HFF-Myc (cell line): ENCODE data around the gene PPFIA2.

Experiments used
- DNase-seq: peaks from one replicate; pipeline ENCODE4 v3.0.0-alpha.2; 2011; ENCODE audit warnings: low read depth; ENCODE audit errors: extremely low read depth
- H3K4me3 ChIP-seq: replicated peaks from 2 replicates; pipeline ENCODE4 v1.5.1; 2011; ENCODE audit warnings: low read depth, mild to moderate bottlenecking, control low read depth, low read length
- TF ChIP-seq, protein P1 (sequence below): IDR thresholded peaks from 2 replicates; pipeline ENCODE4 v1.5.1; 2012; ENCODE audit warnings: mild to moderate bottlenecking, low read depth, low read length, control low read depth; ENCODE audit errors: missing control alignments

PPFIA2 gene

DNA sequence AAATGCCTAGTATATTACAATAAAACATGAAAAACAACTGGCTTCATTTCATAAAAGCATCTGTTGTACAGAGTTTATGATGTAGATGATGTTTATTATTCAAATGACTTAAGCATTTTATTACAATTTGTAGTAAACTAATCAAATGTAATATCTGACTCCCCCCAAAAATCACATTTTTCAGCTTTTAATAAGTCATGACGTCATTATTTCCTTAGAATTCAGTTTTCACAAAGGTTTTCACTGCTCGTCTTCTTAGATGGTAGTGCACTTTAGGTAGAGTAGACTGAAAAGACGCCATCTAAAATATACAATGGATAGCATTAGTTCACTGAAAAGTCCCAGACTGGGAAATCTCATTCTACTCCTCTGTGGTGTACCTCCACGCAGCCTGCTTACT is 499.8 kb downstream of the PPFIA2 start:
- TF ChIP-seq, protein P1, sequence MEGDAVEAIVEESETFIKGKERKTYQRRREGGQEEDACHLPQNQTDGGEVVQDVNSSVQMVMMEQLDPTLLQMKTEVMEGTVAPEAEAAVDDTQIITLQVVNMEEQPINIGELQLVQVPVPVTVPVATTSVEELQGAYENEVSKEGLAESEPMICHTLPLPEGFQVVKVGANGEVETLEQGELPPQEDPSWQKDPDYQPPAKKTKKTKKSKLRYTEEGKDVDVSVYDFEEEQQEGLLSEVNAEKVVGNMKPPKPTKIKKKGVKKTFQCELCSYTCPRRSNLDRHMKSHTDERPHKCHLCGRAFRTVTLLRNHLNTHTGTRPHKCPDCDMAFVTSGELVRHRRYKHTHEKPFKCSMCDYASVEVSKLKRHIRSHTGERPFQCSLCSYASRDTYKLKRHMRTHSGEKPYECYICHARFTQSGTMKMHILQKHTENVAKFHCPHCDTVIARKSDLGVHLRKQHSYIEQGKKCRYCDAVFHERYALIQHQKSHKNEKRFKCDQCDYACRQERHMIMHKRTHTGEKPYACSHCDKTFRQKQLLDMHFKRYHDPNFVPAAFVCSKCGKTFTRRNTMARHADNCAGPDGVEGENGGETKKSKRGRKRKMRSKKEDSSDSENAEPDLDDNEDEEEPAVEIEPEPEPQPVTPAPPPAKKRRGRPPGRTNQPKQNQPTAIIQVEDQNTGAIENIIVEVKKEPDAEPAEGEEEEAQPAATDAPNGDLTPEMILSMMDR = no peak

DNA sequence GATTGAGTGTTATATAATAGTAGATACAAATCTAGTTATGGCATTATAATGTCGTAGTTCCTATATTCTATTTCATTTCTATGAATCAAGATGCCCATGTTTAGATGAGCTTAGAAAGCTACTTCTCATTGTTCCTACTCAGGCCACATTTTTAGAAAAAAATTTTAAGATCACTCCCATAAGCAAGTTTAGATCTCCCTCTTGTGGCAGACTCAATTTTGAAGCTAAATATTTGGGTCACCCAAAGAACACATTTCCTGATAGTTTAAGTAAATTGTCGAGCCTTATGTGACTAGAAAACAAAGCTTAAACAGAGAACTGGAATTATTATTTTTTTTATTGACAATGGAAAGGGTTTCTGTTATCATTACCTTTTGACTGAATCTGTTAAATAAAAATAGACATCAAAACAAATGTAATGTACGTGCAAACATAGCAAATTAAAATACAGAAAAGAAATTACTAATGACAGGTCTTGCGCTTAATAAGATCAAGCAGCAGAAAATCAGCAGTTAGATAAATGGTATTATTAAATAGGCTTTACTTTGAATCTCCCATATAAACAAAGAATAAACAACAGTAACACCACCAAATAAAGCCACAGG is 501.1 kb downstream of the PPFIA2 start:
- H3K4me3 ChIP-seq = no peak overlapping the region
- DNase-seq = peak; percentile 20
- TF ChIP-seq, protein P1 = peak; percentile 25

More for the DNA sequence above, 499.8 kb downstream of the PPFIA2 start:
- no peak for DNase-seq
- H3K4me3 ChIP-seq = no peak overlapping the region

DNA sequence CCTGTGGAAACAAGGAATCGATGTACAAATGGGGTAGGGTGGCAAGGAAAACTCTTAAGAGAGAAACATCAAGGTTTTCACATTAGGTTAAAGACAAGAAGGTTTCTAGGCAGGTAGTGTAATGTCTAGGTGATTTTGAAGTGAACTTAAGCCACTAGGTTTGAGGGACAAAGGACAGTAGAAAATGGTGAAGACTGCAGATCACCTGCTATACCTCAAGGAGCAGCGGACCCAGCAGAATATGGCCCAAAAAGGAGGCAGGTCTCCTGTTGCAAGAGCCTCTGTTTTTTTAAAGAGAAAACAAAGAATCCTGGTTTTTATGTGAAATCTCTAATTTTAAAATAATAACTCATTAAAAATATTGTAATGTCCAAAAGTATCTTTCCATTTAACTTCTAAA is 503.2 kb downstream of the PPFIA2 start:
- H3K4me3 ChIP-seq = no peak overlapping the region
- TF ChIP-seq, protein P1 = no peak
- no peak for DNase-seq

DNA sequence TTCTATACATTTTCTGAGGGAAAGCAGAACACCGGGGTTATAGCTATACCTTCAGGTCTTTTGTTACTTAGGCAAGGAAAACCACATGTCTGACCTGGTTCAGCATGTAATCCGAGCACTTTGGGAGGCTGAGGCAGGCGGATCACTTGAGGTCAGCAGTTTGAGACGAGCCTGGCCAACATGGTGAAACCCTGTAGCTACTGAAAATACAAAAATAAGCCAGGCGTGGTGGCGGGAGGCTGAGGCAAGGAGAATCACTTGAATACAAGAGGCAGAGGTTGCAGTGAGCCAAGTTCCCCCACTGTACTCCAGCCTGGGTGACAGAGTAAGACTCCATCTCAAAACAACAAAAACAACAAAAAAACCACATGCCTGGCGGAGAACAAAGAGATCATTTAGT is 503.7 kb downstream of the PPFIA2 start:
- DNase-seq = no peak
- TF ChIP-seq, protein P1 = no peak
- no peak overlapping the region for H3K4me3 ChIP-seq

DNA sequence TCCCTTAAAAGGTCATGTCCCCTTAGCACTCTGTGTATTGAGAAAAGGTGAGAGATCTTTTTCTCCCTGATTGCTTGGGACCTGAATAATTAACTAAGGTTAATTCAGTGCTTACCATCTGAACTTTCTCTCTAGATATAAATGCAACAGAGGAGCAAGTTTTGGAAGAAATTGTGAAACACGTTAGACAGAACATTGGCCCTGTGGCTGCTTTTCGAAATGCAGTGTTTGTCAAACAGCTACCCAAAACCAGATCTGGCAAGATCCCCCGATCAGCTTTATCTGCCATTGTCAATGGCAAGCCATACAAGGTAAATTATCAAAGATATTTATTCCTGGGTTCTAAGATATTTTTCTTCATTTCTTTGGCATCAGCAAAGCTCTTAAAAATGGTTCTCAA is 505.8 kb downstream of the PPFIA2 start:
- TF ChIP-seq, protein P1 = no peak
- no peak for DNase-seq
- H3K4me3 ChIP-seq = no peak overlapping the region

DNA sequence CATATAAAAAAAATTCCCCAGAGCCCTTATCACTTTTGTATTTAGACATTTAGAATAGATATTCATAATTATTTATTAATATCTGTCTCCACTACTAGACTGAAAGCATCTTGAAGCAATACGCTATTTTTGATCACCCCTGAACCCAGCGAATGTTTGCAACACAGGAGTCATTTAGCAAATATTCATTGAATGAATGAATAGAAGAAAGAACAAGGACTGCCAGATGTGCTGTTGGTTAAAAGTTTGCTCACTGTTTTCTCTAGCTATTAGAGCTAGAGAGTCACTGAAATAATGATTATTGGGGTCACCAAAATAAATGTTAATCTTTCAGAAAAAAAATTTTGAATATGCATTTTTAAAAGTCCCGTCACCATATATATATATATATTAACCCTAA is 506.9 kb downstream of the PPFIA2 start:
- TF ChIP-seq, protein P1 = no peak
- DNase-seq = no peak
- H3K4me3 ChIP-seq = no peak overlapping the region

DNA sequence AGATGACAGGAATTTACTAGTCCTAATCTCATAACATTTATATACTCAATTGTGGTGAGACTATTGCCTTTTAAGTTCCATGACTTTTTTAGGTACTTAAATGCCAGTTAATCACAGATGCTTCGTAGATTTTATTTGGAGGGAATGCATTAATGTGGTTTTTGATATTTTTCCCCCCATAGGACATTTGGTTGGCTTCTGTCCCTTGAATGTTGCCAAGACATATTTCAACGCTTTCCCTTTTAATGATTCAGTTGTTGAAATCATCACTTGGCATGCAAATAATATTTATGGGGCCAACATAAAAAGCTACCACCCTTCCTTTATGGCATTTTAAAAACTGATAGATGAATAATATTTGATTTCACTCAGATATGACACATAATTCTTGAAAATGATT is 509.2 kb downstream of the PPFIA2 start:
- TF ChIP-seq, protein P1 = no peak
- no peak overlapping the region for H3K4me3 ChIP-seq
- DNase-seq = no peak
